Left ventricle myocardium inferior (tissue), 1 donor: ENCODE measurements around the gene KCNB1. TPM values are rescaled to one million over a fixed set of nuclear protein-coding genes. Genes with fewer than 3 reads are reported as not detected.

Experiments
- DNase-seq: peaks from one replicate; pipeline ENCODE4 v3.0.0-alpha.2; 2020
- H3K27ac ChIP-seq: fragments of 200-600 bp; replicated peaks from 2 replicates; pipeline ENCODE4 v1.8.0; 2021
- H3K27me3 ChIP-seq: fragments of 200-600 bp; 2 replicates; pipeline ENCODE4 v1.8.0; 2021; ENCODE audit warnings: low read depth
- H3K36me3 ChIP-seq: fragments of 200-600 bp; 2 replicates; pipeline ENCODE4 v1.8.0; 2021
- H3K4me1 ChIP-seq: fragments of 200-600 bp; 2 replicates; pipeline ENCODE4 v1.8.0; 2021
- H3K4me3 ChIP-seq: fragments of 200-600 bp; 2 replicates; pipeline ENCODE4 v1.8.0; 2021; ENCODE audit warnings: mild to moderate bottlenecking, moderate library complexity
- H3K9me3 ChIP-seq: fragments of 200-600 bp; replicated peaks from 2 replicates; pipeline ENCODE4 v1.8.0; 2021
- intact Hi-C: fragments of 100-400 bp; cut with micrococcal nuclease; formaldehyde crosslinking; loops from one replicate; pipeline ENCODE4 v1.11.0; 2022
- total RNA-seq: library from RNA; stranded (reverse); fragmentation: NEBNext Ultra II Directional; extraction: Animal tissue kit (Norgen Biotek cat#: 25700); gene quantifications from one replicate; pipeline ENCODE4 v1.2.1, GENCODE V29; 2021
- TF ChIP-seq, protein P1 (sequence below): fragments of 200-600 bp; IDR thresholded peaks from 2 replicates; pipeline ENCODE4 v1.8.0; 2021; ENCODE audit warnings: antibody characterized with exemption, mild to moderate bottlenecking, borderline replicate concordance
- donor health status: DM: no; HTN: yes; CAD: no; lungs with severe emphysema.

Gene KCNB1
- total RNA-seq, 1 donor from 2014 or later, result 0.77 TPM

DNA sequence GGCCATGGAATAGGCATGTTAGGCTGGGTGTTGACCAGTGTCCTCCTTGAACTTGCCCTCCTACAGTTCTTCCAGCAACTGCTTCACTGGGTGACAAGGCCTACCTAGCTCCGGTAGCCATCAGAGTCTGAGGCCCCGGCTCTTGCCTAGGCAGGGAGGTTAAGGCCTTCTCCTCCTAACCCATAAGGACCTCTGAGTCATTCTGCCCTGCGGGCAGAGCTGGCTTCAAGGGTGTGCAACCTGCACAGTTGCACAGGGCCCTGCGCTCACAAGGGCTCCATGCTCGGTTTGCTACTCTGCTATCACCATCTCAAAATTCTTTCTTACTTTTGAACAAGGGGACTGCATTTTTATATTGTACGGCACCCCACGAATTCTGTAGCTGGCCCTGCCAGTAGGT is 17.9 kb downstream of the KCNB1 start:
- H3K9me3 ChIP-seq, result no peaks in the 10 kb centered on the region
- no peak for DNase-seq
- intact Hi-C loops, result no loop called here
- peaks cover 23% of the 10 kb centered on the region for H3K27me3 ChIP-seq
- H3K4me1 ChIP-seq, result no peaks in the 10 kb centered on the region
- TF ChIP-seq, protein P1, sequence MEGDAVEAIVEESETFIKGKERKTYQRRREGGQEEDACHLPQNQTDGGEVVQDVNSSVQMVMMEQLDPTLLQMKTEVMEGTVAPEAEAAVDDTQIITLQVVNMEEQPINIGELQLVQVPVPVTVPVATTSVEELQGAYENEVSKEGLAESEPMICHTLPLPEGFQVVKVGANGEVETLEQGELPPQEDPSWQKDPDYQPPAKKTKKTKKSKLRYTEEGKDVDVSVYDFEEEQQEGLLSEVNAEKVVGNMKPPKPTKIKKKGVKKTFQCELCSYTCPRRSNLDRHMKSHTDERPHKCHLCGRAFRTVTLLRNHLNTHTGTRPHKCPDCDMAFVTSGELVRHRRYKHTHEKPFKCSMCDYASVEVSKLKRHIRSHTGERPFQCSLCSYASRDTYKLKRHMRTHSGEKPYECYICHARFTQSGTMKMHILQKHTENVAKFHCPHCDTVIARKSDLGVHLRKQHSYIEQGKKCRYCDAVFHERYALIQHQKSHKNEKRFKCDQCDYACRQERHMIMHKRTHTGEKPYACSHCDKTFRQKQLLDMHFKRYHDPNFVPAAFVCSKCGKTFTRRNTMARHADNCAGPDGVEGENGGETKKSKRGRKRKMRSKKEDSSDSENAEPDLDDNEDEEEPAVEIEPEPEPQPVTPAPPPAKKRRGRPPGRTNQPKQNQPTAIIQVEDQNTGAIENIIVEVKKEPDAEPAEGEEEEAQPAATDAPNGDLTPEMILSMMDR, result no peak
- no peak overlapping the region for H3K27ac ChIP-seq
- H3K4me3 ChIP-seq, result no peak overlapping the region
- no peaks in the 10 kb centered on the region for H3K36me3 ChIP-seq

DNA sequence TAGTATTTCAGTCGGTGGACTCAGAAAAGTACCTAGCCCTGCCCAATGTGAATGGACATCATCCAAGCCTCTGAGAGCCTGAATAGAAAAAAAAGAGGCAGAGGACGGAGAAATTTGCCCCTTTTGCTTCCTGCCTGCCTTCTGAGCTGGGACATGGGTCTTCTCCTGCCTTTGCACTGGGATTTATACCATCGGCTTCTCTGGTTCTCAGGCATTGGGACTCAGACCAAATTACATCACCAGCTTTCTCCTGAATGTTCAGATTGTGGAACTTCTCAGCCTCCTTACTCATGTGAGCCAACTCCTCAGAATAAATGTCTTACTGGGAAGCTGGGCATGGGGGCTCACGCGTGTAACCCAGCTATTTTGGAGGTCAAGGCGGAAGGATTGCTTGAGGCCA is 19.8 kb downstream of the KCNB1 start:
- Histone ChIP-seq H3K4me3 (no peak overlapping the region), H3K27me3 (peaks cover 6% of the 10 kb centered on the region), H3K9me3 (no peaks in the 10 kb centered on the region), H3K27ac (no peak overlapping the region), H3K4me1 (no peaks in the 10 kb centered on the region), H3K36me3 (no peaks in the 10 kb centered on the region)
- intact Hi-C loops, result no loop called here
- TF ChIP-seq, protein P1, result no peak
- DNase-seq, result no peak

DNA sequence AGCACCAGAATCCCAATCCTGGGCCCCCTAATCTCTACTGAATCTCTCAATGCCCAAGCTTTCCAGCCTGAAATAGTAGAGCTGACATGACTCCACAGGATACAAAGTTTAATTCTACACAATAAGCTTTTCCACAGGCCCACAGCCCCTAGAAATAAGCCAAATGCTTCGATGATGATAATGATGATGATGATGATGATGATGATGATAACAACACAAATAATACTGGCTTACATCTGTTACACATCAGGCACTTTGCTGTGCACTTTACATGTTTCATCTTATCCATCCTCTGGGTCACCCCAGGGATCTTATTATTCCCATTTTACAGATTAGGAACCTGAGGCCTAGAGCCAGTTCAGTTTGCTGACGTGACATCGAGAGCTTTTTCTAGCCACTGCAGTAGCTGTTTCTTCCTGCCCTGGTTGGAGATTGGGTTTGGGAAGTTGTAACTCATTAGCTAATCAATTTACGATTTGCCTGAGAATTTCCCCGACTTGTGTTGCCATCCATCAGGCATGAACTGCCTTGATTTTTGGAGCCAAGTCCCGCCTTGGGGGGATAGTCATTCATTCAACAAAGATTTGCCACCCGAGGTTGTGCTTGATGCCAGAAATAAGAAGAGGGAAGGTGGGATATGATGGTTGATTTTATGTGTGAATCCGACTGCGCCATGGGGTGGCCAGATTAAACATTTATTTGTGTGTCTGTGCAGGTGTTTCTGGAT is 20.4 kb downstream of the KCNB1 start:
- intact Hi-C loops, result no loop called here
- TF ChIP-seq, protein P1, result no peak

DNA sequence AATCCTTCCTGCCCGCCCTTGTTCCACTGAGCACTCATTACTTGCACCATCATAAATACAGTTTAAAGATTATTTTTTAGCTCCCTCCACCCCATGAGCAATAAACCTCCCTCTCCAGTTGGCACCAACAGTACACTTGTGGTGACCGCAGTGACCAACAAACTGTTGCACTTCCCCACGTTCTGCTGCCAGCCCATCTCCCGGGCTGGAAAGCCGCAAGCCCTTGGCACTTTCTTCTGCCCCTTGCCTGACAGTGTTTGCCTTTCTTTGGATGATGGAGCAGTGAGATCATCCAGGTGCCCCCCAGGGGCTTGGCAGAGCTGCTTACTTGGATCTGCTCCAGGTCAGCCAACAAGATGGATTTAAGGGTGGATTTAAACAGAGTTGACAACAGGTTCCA is 21.6 kb downstream of the KCNB1 start:
- Histone ChIP-seq H3K4me3 (no peak overlapping the region), H3K27ac (no peak overlapping the region), H3K27me3 (peaks cover 10% of the 10 kb centered on the region), H3K9me3 (no peaks in the 10 kb centered on the region), H3K36me3 (no peaks in the 10 kb centered on the region), H3K4me1 (no peaks in the 10 kb centered on the region)
- intact Hi-C loops, result no loop called here
- TF ChIP-seq, protein P1, result no peak
- no peak for DNase-seq

More for the DNA sequence above, 20.4 kb downstream of the KCNB1 start:
- DNase-seq, result no peak
- H3K9me3 ChIP-seq, result no peaks in the 10 kb centered on the region
- no peak overlapping the region for H3K27ac ChIP-seq
- H3K4me1 ChIP-seq, result no peaks in the 10 kb centered on the region
- H3K27me3 ChIP-seq, result peaks cover 4% of the 10 kb centered on the region
- no peaks in the 10 kb centered on the region for H3K36me3 ChIP-seq
- no peak overlapping the region for H3K4me3 ChIP-seq

DNA sequence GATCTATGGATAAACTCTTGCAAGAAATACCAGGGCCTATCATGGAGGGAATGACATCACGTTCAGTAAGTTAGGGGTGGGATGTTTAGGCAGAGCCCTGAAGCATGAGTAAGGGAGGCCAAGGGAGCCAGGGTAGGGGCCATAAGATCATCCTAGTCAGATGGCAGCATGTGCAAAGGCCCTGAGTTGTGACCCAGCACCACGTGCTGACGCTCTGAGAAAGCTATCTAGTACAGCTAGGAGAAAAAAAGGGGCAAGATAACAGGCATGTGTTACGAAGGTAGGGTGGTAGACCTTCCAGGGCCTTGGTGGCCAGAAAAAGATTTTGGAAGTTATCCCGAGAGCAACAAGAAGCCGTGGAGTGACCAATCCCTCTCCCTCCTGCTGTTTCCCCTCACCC is 22.3 kb downstream of the KCNB1 start:
- peaks cover 16% of the 10 kb centered on the region for H3K27me3 ChIP-seq
- H3K9me3 ChIP-seq, result no peaks in the 10 kb centered on the region
- no peak for DNase-seq
- H3K27ac ChIP-seq, result no peak overlapping the region
- TF ChIP-seq, protein P1, result no peak
- no peaks in the 10 kb centered on the region for H3K36me3 ChIP-seq
- H3K4me1 ChIP-seq, result no peaks in the 10 kb centered on the region
- H3K4me3 ChIP-seq, result no peak overlapping the region
- intact Hi-C loops, result no loop called here
